HG03565 (cell line): Measurements from ENCODE around the gene NRN1.
"Not testable (repeated sequence)": the region's sequence is repeated elsewhere in the genome, so short reads cannot be mapped to it uniquely, and the experiment has no call there.

Source experiments
- ATAC-seq: cut with Tn5 transposase; IDR thresholded peaks from one replicate; pipeline ENCODE4 v1.9.1; 2021; ENCODE audit warnings: mild to moderate bottlenecking, moderate library complexity; ENCODE audit not compliant: unreplicated experiment

NRN1 gene

GRCh38 chr6:5984150-5985089, 22.3 kb downstream of the NRN1 start:
- no peak for ATAC-seq

- no peak for ATAC-seq
Observed at GRCh38 chr6:5981126-5982026, 25.3 kb downstream of the NRN1 start.

- no peak for ATAC-seq
Observed at GRCh38 chr6:5979650-5980420, 26.9 kb downstream of the NRN1 start.

- ATAC-seq, result no peak
Observed at GRCh38 chr6:5976811-5977210, 29.9 kb downstream of the NRN1 start.

- ATAC-seq, result no peak
Observed at GRCh38 chr6:5968817-5969734, 37.6 kb downstream of the NRN1 start.

- ATAC-seq, result not testable (repeated sequence)
Observed at GRCh38 chr6:5968036-5968435, 38.7 kb downstream of the NRN1 start.

DNA sequence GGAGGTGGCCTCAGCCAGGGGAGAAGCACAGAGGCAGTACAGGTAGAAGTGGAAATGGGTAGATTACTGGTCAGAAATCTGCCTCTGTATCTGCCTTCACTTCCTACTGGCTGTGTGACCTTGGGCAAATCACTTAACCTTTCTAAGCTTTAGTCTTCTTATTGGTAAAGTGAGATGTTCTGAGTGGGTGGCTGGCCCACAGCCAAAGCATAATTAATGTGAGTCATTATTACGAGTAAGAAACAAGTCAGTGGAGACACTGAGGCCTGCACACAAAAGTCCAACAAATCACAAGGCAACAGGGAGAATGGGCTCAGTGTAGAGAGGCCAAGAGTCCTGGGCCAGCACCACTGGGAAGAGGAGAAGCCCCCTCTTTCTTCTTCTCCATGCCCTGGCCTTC, 39.1 kb downstream of the NRN1 start:
- ATAC-seq, result no peak

DNA sequence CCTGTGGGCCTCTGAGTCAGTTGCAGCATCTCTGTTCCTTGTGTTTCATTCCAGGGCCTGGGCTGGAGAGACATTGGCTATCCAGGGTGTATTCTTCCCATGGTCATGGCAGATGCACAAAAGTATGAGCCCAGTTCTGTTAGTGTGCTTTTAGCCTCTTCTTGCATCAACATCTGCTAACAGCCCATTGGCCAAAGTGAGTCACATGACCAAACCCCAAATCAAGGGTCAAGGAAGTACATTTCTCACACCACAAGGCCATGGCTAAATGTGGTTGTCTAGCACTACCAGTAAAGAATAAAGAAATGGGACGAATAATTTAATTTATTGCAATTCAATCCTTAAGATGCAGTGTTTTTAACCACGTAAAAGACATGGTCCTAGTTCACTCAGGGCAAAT, 43.9 kb downstream of the NRN1 start:
- no peak for ATAC-seq

DNA sequence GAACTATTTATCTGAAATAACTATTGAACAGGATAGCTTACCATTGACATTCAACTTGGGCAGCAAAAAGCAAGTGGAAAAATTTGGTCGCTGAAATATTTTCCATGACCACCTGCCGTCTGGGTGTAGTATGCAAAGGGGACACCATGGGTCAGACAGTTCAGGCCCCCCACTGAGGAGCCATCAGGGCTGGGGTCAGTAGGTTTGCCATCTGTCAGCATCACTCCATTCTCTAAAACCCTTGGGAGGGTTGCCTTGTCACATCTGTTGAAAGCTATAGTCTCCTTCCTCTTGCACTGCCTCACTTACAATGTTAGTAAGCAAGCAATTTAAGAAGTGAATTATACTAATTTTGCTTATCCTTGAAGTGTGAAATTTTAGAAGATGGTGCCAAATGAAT, 44.9 kb downstream of the NRN1 start:
- no peak for ATAC-seq

- ATAC-seq, result no peak
Observed at GRCh38 chr6:5960456-5960855, 46.3 kb downstream of the NRN1 start.

GRCh38 chr6:5958921-5959320, 47.8 kb downstream of the NRN1 start:
- ATAC-seq, result no peak

- ATAC-seq, result no peak
Observed at GRCh38 chr6:5956939-5957338, 49.8 kb downstream of the NRN1 start.

- ATAC-seq, result no peak
Observed at GRCh38 chr6:5950361-5950785, 56.4 kb downstream of the NRN1 start.
